SK-N-SH (cell line): ENCODE measurements around the gene CCT2.

Source experiments
- FOXJ3 ChIP-seq: sonication (generic); formaldehyde crosslinking; IDR thresholded peaks from 2 replicates; pipeline ENCODE4 v1.5.1; 2020; ENCODE audit warnings: mild to moderate bottlenecking, missing genetic modification reagents
- JUND ChIP-seq: IDR thresholded peaks from 2 replicates; pipeline ENCODE4 v1.4.0; 2012
- SIN3A ChIP-seq: IDR thresholded peaks from 2 replicates; pipeline ENCODE4 v1.6.1; 2012; ENCODE audit warnings: low read depth, mild to moderate bottlenecking, low read length, moderate library complexity, borderline replicate concordance
- SMC3 ChIP-seq: IDR thresholded peaks from 2 replicates; pipeline ENCODE4 v1.6.1; 2012; ENCODE audit warnings: low read depth, low read length, improper control_type of control experiment
- YY1 ChIP-seq: IDR thresholded peaks from 2 replicates; pipeline ENCODE4 v1.4.0; 2012; ENCODE audit warnings: low read depth, mild to moderate bottlenecking
- TF ChIP-seq, protein P1 (sequence below): fragments of 200-600 bp; sonication (generic); IDR thresholded peaks from 2 replicates; pipeline ENCODE4 v1.6.1; 2017; ENCODE audit warnings: antibody characterized with exemption, mild to moderate bottlenecking, moderate library complexity

- TF ChIP-seq SIN3A, result no peak
- TF ChIP-seq SMC3, result no peak
- TF ChIP-seq, protein P1, sequence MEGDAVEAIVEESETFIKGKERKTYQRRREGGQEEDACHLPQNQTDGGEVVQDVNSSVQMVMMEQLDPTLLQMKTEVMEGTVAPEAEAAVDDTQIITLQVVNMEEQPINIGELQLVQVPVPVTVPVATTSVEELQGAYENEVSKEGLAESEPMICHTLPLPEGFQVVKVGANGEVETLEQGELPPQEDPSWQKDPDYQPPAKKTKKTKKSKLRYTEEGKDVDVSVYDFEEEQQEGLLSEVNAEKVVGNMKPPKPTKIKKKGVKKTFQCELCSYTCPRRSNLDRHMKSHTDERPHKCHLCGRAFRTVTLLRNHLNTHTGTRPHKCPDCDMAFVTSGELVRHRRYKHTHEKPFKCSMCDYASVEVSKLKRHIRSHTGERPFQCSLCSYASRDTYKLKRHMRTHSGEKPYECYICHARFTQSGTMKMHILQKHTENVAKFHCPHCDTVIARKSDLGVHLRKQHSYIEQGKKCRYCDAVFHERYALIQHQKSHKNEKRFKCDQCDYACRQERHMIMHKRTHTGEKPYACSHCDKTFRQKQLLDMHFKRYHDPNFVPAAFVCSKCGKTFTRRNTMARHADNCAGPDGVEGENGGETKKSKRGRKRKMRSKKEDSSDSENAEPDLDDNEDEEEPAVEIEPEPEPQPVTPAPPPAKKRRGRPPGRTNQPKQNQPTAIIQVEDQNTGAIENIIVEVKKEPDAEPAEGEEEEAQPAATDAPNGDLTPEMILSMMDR, result no peak
- TF ChIP-seq YY1, result no peak
- no peak for TF ChIP-seq JUND
- TF ChIP-seq FOXJ3 (CRISPR knock-in tag), result no peak
Measured at GRCh38 chr12:69575346-69575745, 9.9 kb upstream of the CCT2 start.
